GM19025 (cell line): Measurements from ENCODE around the gene SON.

Experiments used
- ATAC-seq: cut with Tn5 transposase; IDR thresholded peaks from one replicate; pipeline ENCODE4 v1.9.1; 2021; ENCODE audit warnings: mild to moderate bottlenecking, low read depth, moderate library complexity; ENCODE audit not compliant: unreplicated experiment

Gene SON

GRCh38 chr21:33544451-33545195, 1.8 kb downstream of the SON start:
- ATAC-seq = no peak

DNA sequence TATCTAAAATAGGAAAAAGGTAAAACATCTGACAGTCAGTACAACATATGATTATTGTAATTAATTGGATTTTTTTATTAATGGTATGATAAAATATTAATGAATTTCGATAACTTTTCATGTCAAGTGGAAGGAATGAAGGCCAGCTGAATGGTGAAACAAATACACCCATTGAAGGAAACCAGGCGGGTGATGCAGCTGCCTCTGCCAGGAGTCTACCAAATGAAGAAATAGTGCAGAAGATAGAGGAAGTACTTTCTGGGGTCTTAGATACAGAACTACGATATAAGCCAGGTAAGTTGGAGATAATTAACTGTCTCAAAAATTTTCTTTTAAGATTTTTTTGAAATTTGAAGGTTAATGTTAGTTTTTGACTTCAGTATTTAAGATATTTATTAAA, 3.2 kb downstream of the SON start:
- ATAC-seq = no peak

DNA sequence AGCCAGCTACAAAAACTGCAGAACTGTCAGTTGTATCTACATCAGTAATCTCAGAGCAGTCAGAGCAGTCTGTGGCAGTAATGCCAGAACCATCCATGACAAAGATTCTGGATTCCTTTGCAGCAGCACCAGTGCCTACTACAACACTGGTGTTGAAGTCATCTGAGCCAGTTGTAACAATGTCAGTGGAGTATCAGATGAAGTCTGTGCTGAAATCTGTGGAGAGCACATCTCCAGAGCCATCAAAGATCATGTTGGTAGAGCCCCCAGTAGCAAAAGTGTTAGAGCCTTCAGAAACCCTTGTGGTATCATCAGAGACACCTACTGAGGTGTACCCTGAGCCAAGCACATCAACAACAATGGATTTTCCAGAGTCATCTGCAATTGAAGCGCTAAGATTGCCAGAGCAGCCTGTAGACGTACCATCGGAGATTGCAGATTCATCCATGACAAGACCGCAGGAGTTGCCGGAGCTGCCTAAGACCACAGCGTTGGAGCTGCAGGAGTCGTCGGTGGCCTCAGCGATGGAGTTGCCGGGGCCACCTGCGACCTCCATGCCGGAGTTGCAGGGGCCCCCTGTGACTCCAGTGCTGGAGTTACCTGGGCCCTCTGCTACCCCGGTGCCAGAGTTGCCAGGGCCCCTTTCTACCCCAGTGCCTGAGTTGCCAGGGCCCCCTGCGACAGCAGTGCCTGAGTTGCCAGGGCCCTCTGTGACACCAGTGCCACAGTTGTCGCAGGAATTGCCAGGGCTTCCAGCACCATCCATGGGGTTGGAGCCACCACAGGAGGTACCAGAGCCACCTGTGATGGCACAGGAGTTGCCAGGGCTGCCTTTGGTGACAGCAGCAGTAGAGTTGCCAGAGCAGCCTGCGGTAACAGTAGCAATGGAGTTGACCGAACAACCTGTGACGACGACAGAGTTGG, 7.3 kb downstream of the SON start:
- no peak for ATAC-seq

DNA sequence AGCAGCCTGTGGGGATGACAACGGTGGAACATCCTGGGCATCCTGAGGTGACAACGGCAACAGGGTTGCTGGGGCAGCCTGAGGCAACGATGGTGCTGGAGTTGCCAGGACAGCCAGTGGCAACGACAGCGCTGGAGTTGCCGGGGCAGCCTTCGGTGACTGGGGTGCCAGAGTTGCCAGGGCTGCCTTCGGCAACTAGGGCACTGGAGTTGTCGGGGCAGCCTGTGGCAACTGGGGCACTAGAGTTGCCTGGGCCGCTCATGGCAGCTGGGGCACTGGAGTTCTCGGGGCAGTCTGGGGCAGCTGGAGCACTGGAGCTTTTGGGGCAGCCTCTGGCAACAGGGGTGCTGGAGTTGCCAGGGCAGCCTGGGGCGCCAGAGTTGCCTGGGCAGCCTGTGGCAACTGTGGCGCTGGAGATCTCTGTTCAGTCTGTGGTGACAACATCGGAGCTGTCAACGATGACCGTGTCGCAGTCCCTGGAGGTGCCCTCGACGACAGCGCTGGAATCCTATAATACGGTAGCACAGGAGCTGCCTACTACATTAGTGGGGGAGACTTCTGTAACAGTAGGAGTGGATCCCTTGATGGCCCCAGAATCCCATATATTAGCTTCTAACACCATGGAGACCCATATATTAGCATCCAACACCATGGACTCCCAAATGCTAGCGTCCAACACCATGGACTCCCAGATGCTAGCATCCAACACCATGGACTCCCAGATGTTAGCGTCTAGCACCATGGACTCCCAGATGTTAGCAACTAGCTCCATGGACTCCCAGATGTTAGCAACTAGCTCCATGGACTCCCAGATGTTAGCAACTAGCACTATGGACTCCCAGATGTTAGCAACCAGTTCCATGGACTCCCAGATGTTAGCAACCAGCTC, 8.2 kb downstream of the SON start:
- ATAC-seq = no peak

DNA sequence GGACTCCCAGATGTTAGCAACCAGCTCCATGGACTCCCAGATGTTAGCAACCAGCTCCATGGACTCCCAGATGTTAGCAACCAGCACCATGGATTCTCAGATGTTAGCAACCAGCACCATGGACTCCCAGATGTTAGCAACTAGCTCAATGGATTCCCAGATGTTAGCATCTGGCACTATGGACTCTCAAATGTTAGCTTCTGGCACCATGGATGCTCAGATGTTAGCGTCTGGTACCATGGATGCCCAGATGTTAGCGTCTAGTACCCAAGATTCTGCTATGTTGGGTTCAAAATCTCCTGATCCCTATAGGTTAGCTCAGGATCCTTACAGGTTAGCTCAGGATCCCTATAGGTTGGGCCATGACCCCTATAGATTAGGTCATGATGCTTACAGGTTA, 8.8 kb downstream of the SON start:
- ATAC-seq = no peak

DNA sequence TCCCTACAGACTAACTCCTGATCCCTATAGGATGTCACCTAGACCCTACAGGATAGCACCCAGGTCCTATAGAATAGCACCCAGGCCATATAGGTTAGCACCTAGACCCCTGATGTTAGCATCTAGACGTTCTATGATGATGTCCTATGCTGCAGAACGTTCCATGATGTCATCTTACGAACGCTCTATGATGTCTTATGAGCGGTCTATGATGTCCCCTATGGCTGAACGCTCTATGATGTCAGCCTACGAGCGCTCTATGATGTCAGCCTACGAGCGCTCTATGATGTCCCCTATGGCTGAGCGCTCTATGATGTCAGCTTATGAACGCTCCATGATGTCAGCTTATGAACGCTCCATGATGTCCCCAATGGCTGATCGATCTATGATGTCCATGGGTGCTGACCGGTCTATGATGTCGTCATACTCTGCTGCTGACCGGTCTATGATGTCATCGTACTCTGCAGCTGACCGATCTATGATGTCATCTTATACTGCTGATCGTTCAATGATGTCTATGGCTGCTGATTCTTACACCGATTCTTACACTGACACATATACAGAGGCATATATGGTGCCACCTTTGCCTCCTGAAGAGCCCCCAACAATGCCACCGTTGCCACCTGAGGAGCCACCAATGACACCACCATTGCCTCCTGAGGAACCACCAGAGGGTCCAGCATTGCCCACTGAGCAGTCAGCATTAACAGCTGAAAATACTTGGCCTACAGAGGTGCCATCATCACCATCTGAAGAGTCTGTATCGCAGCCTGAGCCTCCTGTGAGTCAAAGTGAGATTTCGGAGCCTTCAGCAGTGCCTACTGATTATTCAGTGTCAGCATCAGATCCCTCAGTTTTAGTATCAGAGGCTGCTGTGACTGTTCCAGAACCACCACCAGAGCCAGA, 9.5 kb downstream of the SON start:
- no peak for ATAC-seq

DNA sequence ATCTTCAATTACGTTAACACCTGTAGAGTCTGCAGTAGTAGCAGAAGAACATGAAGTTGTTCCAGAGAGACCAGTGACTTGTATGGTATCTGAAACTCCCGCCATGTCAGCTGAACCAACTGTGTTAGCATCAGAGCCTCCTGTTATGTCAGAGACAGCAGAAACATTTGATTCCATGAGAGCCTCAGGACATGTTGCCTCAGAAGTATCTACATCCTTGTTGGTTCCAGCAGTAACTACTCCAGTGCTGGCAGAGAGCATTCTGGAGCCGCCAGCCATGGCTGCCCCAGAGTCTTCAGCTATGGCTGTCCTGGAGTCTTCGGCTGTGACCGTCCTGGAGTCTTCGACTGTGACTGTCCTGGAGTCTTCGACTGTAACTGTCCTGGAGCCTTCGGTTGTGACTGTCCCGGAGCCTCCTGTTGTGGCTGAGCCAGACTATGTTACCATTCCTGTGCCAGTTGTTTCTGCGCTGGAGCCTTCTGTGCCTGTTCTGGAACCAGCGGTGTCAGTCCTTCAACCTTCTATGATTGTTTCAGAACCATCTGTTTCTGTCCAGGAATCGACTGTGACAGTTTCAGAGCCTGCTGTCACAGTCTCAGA, 10.3 kb downstream of the SON start:
- ATAC-seq = no peak

GRCh38 chr21:33554236-33554981, 11.6 kb downstream of the SON start:
- ATAC-seq = no peak

GRCh38 chr21:33554982-33555344, 12.1 kb downstream of the SON start:
- ATAC-seq = no peak

GRCh38 chr21:33557447-33557846, 14.6 kb downstream of the SON start:
- ATAC-seq = no peak

GRCh38 chr21:33558777-33559421, 16.1 kb downstream of the SON start:
- no peak for ATAC-seq

DNA sequence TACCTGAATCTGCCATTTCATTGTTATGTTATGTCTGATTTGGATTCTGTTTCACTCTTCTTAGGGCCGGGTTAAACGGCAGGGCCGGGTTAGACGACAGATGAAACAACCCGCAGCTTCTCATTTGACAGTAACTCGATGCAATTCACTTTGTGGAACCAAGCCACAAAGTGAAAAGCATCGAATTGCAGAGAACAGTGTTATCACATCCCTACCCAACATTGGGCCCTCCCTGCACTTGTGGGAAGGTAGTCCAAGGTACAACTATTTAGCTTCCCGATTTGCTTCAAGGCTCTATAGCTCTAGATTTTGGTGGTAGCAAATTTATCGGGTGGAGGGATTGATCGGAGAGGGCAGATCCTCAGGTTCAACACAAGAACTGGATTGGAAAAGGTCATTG, 17.0 kb downstream of the SON start:
- no peak for ATAC-seq

DNA sequence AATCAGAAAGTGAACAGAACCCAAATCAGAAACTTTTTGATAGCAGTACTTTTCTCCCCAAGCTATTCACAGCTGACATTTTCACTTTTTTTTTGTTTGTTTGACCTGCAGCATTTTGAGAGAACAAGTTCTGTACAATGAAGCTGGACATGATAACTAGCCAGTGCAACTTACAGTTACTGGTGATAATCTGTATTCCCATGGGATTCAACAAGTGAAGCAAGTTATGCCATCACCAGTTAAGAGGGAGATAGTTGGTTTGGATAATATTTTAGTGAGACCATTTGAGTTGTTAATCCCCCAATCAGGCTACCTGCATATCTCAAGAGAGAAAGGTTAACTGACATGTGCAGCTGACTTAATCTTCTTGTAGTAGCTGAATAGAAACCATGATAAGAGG, 18.1 kb downstream of the SON start:
- ATAC-seq = no peak

DNA sequence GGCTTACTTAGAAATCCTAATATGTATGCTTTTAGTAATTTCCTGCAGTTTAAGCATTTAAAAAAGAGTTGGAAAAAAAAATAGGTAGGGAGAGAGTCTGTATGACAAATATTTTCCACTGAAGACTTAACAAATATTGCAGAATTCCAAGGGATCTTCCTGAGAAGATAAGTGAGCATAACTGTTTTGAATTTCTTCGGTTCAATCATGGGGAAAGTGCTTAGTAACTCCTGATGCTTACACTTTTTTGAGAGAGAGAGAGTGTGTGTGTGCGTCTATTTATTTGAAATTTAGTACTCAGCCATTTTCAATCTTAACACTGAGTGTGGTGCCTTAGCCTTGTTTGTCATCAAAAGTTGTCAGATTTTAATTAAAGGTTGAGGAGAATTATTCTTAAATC, 18.5 kb downstream of the SON start:
- ATAC-seq = no peak

DNA sequence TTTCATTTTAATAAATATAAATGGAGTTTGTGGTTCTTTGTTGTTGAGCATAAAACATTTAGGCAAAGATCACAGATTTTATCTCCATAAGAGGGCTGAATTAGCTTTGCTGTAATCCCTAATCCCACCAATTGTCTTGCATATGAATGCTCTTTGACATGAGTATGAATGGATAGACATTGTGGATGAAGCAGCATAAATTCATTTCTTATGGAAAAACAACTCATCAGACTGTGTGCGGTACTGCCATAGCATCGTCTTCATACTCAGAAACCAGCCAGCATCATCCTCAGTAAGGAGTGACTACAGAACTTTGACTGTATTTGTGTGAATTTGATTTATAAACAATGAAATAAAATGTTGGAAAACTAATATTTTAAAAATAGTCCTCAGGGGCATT, 19.6 kb downstream of the SON start:
- ATAC-seq = no peak

GRCh38 chr21:33566514-33566913, 23.7 kb downstream of the SON start:
- ATAC-seq = no peak

DNA sequence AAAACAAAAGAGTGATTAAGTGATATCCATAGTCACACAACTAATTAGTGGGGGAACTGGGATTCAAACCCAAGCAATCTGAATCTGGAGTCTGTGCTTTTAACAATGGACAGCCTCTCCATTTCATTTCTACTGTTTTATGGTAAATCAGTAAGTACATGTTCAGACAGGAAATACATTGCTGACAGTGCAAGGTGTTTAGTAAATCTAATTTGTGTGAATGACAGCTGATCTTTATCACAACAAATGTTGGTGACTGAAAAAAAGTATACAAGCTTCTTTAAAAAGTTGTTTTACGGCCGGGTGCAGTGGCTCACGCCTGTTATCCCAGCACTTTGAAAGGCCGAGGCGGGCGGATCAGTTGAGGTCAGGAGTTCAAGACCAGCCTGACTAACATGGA, 25.1 kb downstream of the SON start:
- ATAC-seq = no peak

DNA sequence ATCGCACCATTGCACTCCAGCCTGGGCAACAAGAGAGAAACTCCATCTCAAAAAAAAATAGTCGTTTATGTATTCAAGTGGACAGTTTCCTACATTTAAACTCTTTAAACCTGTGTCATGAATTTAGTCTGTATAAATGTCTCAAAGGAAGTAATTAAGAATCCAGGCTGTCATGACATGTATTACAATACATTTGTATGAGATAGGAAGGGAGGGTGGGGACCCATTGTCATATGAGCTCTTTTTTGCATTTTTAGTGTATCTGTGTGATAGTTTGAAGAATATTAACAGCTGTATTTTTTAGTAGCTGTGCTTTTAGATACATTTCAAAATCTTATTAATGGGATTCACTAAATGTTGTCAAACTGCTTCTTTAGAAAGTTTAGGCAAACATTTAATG, 25.6 kb downstream of the SON start:
- ATAC-seq = no peak
